Activated naive CD4-positive, alpha-beta T cell treated with anti-CD3 and anti-CD28 coated beads, Interleukin-2, amount 50 U/mL, for 16 hours (primary cell): ENCODE measurements around the gene LHB.

Experiments used
- DNase-seq: peaks from one replicate; pipeline ENCODE4 v3.0.0-alpha.2; 2020

The LHB gene

GRCh38 chr19:49006905-49007304 lies 10.0 kb downstream of the LHB start:
- DNase-seq = no peak

- no peak for DNase-seq
Observed at GRCh38 chr19:49004964-49005614, 11.8 kb downstream of the LHB start.

GRCh38 chr19:49004133-49004532 lies 12.8 kb downstream of the LHB start:
- no peak for DNase-seq

GRCh38 chr19:48999481-49000325 lies 17.2 kb downstream of the LHB start:
- DNase-seq = peak; percentile 68

GRCh38 chr19:48997972-48998371 lies 18.9 kb downstream of the LHB start:
- peak; percentile 52 for DNase-seq

- no peak for DNase-seq
Observed at GRCh38 chr19:48994035-48994386, 22.9 kb downstream of the LHB start.

GRCh38 chr19:48993175-48994034 lies 23.5 kb downstream of the LHB start, which contains the start of the genes GYS1 and RUVBL2:
Gene GYS1, minus strand, starts transcription at chr19:48993309. Its CDS starts 197 bp downstream, at chr19:48993112.
Gene RUVBL2, plus strand, starts transcription at chr19:48993887. Its CDS starts 25 bp downstream, at chr19:48993912.
- peak; percentile 100 for DNase-seq

GRCh38 chr19:48992581-48993174 lies 24.2 kb downstream of the LHB start:
- DNase-seq = no peak

GRCh38 chr19:48991873-48992580 lies 24.9 kb downstream of the LHB start:
- DNase-seq = no peak

- no peak for DNase-seq
Observed at GRCh38 chr19:48991011-48991609, 25.8 kb downstream of the LHB start.

GRCh38 chr19:48990400-48990799 lies 26.5 kb downstream of the LHB start:
- DNase-seq = no peak

GRCh38 chr19:48989701-48990291 lies 27.1 kb downstream of the LHB start:
- no peak for DNase-seq

- DNase-seq = no peak
Observed at GRCh38 chr19:48988860-48989259, 28.0 kb downstream of the LHB start.

GRCh38 chr19:48988286-48988685 lies 28.6 kb downstream of the LHB start:
- DNase-seq = no peak

- DNase-seq = no peak
Observed at GRCh38 chr19:48987323-48987722, 29.6 kb downstream of the LHB start.

- DNase-seq = no peak
Observed at GRCh38 chr19:48986211-48986610, 30.7 kb downstream of the LHB start.

- DNase-seq = no peak
Observed at GRCh38 chr19:48985711-48986110, 31.2 kb downstream of the LHB start.

- no peak for DNase-seq
Observed at GRCh38 chr19:48982280-48982679, 34.6 kb downstream of the LHB start.

- no peak for DNase-seq
Observed at GRCh38 chr19:48977061-48977460, 39.8 kb downstream of the LHB start.

GRCh38 chr19:48975947-48976847 lies 40.7 kb downstream of the LHB start:
- DNase-seq = peak; percentile 40
